ENCODE measurements around the gene CMYA5. TPM values are rescaled to one million over a fixed set of nuclear protein-coding genes. Genes with fewer than 3 reads are reported as not detected.
A peak's percentile ranks its signal among the peaks of the same experiment; 100 is the strongest.

CMYA5 gene
- total and polyA plus RNA-seq, 4 donors, result 0.29 to 12.3 (median 0.72) TPM

DNA sequence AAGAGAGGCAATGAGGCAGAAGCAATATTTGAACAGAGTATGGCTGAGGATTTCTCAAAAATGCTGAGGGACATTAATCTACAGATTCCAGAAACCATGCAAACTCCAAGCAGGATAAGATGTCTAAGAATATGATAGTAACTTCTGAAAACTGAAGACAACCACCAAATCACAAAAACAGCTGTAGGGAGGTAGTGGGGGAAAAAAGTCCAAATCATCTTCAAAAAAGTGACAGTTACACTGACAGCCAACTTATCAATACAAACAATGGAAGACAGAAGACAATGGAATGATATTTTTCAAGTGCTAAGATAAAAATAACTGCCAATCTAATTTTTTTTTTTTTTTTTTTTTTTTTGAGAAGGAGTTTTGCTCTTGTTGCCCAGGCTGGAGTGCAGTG is 30.5 kb downstream of the CMYA5 start:
- TF ChIP-seq, protein P1, sequence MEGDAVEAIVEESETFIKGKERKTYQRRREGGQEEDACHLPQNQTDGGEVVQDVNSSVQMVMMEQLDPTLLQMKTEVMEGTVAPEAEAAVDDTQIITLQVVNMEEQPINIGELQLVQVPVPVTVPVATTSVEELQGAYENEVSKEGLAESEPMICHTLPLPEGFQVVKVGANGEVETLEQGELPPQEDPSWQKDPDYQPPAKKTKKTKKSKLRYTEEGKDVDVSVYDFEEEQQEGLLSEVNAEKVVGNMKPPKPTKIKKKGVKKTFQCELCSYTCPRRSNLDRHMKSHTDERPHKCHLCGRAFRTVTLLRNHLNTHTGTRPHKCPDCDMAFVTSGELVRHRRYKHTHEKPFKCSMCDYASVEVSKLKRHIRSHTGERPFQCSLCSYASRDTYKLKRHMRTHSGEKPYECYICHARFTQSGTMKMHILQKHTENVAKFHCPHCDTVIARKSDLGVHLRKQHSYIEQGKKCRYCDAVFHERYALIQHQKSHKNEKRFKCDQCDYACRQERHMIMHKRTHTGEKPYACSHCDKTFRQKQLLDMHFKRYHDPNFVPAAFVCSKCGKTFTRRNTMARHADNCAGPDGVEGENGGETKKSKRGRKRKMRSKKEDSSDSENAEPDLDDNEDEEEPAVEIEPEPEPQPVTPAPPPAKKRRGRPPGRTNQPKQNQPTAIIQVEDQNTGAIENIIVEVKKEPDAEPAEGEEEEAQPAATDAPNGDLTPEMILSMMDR (IDR thresholded peaks at IDR 0.05; ENCODE audit: control extremely low read depth, extremely low read depth), result no peak
- Histone ChIP-seq H3K27ac (ENCODE audit: low read depth in 1 of 2, low read length in 1 of 2) (no peak overlapping the region), H3K4me1 (ENCODE audit: control insufficient read depth in 5 of 5, insufficient read depth in 5 of 5, low read length in 5 of 5) (no peaks in the 10 kb centered on the region), H3K9me3 (ENCODE audit: control insufficient read depth in 4 of 4, insufficient read depth in 3 of 4, low read length in 3 of 4) (peaks cover 0 to 4% (median 3%) of the 10 kb centered on the region in 4 donors), H3K27me3 (ENCODE audit: control insufficient read depth in 3 of 3, insufficient read depth in 3 of 3, low read length in 2 of 3) (no peaks in the 10 kb centered on the region), H3K36me3 (ENCODE audit: control insufficient read depth in 4 of 4, insufficient read depth in 4 of 4, low read length in 4 of 4) (no peaks in the 10 kb centered on the region), H3K9ac (ENCODE audit: insufficient read depth in 1 of 2, low read length in 2 of 2) (no peak overlapping the region), H3K4me3 (no peak overlapping the region)
- no peak for DNase-seq
- no peak for ATAC-seq (ENCODE audit: insufficient read depth, low FRiP score)

DNA sequence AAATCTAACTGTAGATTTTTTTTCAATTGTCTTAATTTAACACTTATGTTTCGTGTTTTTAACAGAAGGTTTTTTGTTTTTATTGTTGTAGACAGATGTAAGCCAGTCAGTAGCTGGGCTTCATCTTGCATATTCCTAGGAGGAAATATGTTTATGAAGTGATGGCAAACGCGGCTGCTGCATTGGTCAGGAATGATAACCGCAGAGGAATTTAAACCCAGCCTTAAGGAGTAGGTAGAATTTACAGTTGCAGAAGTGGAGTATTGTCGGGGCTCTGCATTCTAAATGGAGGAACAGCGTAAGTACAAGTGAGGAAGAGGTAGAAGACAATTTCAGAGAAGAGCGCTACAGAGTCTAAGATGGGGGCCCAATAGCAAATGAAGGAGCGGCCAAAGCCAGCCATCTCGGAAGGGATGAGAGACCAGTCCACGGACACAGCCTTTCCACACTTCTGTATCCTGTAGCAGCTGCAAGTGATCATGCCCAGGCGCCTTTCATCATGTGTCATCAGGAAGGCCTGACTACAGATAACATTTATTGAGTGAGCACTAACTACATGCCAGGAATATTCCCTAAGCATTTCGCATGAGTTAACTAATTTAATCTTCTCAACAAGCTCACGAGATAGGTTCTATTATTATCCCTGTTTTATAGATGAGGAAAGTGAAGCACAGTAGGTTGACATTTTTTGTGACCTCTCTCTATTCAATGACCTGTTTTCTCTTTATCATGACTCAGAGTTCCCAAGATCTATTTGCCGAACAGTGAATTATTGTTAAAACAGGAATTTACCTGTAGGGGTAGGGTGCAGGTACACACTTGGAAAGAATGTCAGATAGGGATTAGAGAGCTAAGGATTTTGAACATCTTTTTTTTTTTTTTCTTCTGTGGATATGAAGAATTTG is 38.1 kb downstream of the CMYA5 start:
- no peak for DNase-seq
- TF ChIP-seq, protein P1 (IDR thresholded peaks at IDR 0.05; ENCODE audit: control extremely low read depth, extremely low read depth), result no peak
- ATAC-seq (ENCODE audit: insufficient read depth, low FRiP score), result no peak

DNA sequence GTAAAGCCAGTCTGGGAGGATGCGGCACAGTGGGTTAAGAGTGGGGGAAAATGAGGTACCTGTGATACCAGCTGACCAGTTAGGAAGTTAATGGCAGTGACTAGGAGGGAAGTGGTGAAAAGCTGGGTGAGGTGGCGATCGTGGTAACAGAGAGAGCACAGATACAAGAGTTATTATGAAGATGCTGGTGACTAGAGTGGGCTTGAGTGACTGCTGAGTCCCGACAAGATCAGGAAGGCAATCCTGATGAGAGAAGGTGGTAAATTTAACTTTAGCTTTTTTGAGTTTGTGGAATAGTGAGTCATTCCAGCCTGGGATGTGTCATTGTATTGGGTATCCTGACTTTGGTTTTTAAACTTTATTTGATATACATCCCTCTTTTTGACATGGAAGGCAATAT is 38.8 kb downstream of the CMYA5 start:
- Histone ChIP-seq H3K9ac (ENCODE audit: insufficient read depth in 1 of 2, low read length in 2 of 2) (no peak overlapping the region), H3K4me3 (no peak overlapping the region), H3K27me3 (ENCODE audit: control insufficient read depth in 3 of 3, insufficient read depth in 3 of 3, low read length in 2 of 3) (no peaks in the 10 kb centered on the region), H3K9me3 (ENCODE audit: control insufficient read depth in 4 of 4, insufficient read depth in 3 of 4, low read length in 3 of 4) (no peaks in the 10 kb centered on the region), H3K36me3 (ENCODE audit: control insufficient read depth in 4 of 4, insufficient read depth in 4 of 4, low read length in 4 of 4) (peaks cover 0 to 7% (median 0%) of the 10 kb centered on the region in 4 donors), H3K4me1 (ENCODE audit: control insufficient read depth in 5 of 5, insufficient read depth in 5 of 5, low read length in 5 of 5) (peaks cover 0 to 11% (median 0%) of the 10 kb centered on the region in 5 donors), H3K27ac (ENCODE audit: low read depth in 1 of 2, low read length in 1 of 2) (peak overlapping the region in 1 of 2 donors; percentile 87)
- ATAC-seq (ENCODE audit: insufficient read depth, low FRiP score), result no peak
- 87 to 89% methylated on average over 4 of the region's 4 CpGs for WGBS, 2 donors
- DNase-seq, result no peak
- TF ChIP-seq, protein P1 (IDR thresholded peaks at IDR 0.05; ENCODE audit: control extremely low read depth, extremely low read depth), result no peak

More for the DNA sequence above, 38.1 kb downstream of the CMYA5 start:
- Histone ChIP-seq H3K4me3 (no peak overlapping the region), H3K27ac (ENCODE audit: low read depth in 1 of 2, low read length in 1 of 2) (peak overlapping the region in 1 of 2 donors; percentile 93), H3K9ac (ENCODE audit: insufficient read depth in 1 of 2, low read length in 2 of 2) (no peak overlapping the region), H3K27me3 (ENCODE audit: control insufficient read depth in 3 of 3, insufficient read depth in 3 of 3, low read length in 2 of 3) (no peaks in the 10 kb centered on the region), H3K9me3 (ENCODE audit: control insufficient read depth in 4 of 4, insufficient read depth in 3 of 4, low read length in 3 of 4) (no peaks in the 10 kb centered on the region), H3K4me1 (ENCODE audit: control insufficient read depth in 5 of 5, insufficient read depth in 5 of 5, low read length in 5 of 5) (peaks cover 0 to 11% (median 0%) of the 10 kb centered on the region in 5 donors), H3K36me3 (ENCODE audit: control insufficient read depth in 4 of 4, insufficient read depth in 4 of 4, low read length in 4 of 4) (peaks cover 0 to 7% (median 0%) of the 10 kb centered on the region in 4 donors)
- 86 to 93% methylated on average over 14 of the region's 14 CpGs for WGBS, 2 donors

Measured in lung (tissue), 12 donors.